ENCODE measurements around the gene EZR.

DNA sequence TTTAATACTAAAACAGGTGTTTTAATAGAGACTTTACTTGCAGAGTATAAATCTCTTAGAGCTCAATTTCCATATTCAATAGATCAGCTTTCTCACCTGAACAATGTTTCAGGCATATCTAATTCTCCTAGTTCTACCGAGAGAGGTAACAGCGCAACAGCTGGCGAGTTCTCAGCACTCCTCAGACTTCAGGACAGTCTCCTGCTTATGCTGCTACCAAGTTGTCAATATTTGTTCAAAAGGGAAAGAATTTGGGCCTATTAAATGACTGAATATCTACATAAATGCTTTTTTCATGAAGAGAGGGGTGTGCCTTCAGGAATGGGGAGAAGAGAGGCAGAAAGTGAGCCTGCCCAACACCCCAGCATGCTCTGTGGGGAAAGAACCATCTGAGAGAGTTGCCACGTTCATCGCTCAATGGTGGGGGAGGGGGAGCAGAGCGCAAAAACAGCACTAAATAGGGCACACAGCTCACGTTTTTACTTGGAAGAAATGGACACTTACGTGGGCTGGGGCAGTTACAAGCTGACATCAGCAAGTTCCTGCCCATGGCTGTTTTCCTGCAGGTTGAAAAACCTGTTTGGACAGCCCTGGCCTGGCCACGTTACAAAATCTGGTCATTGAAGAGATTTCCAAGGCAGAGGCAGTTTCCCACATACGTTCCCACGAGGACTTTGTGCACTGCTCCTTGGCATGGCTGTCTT, 38.0 kb downstream of the EZR start:
- TF ChIP-seq, protein P1, sequence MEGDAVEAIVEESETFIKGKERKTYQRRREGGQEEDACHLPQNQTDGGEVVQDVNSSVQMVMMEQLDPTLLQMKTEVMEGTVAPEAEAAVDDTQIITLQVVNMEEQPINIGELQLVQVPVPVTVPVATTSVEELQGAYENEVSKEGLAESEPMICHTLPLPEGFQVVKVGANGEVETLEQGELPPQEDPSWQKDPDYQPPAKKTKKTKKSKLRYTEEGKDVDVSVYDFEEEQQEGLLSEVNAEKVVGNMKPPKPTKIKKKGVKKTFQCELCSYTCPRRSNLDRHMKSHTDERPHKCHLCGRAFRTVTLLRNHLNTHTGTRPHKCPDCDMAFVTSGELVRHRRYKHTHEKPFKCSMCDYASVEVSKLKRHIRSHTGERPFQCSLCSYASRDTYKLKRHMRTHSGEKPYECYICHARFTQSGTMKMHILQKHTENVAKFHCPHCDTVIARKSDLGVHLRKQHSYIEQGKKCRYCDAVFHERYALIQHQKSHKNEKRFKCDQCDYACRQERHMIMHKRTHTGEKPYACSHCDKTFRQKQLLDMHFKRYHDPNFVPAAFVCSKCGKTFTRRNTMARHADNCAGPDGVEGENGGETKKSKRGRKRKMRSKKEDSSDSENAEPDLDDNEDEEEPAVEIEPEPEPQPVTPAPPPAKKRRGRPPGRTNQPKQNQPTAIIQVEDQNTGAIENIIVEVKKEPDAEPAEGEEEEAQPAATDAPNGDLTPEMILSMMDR (IDR thresholded peaks at IDR 0.05): no peak
- TF ChIP-seq POLR2A (IDR thresholded peaks at IDR 0.05): no peak

Data from tibial nerve (tissue), 3 donors.